Fibroblast of lung (primary cell): ENCODE measurements around the gene OGG1. TPM values are rescaled to one million over a fixed set of nuclear protein-coding genes. Genes with fewer than 3 reads are reported as not detected.
A peak's percentile ranks its signal among the peaks of the same experiment; 100 is the strongest.

Experiments
- DNase-seq, 2 donors: peaks; one replicate each; pipeline versions ENCODE4 v3.0.0 to v3.0.0-alpha.2; 2010; ENCODE audit warnings: low read depth in 2 of 2
- H2AFZ ChIP-seq: 2 replicates; pipeline ENCODE4 v1.5.1; 2012; ENCODE audit warnings: low read length, control low read depth, inconsistent platforms
- H3K27ac ChIP-seq: 2 replicates; pipeline ENCODE4 v1.5.1; 2011; ENCODE audit warnings: low read length, control low read depth; ENCODE audit not compliant: insufficient read depth
- H3K27me3 ChIP-seq: 2 replicates; pipeline ENCODE4 v1.5.1; 2011; ENCODE audit warnings: mild to moderate bottlenecking, low read length; ENCODE audit not compliant: control insufficient read depth, insufficient read depth
- H3K36me3 ChIP-seq: 2 replicates; pipeline ENCODE4 v1.5.1; 2011; ENCODE audit warnings: low read length; ENCODE audit not compliant: control insufficient read depth, insufficient read depth
- H3K4me1 ChIP-seq: 2 replicates; pipeline ENCODE4 v1.5.1; 2011; ENCODE audit warnings: low read length; ENCODE audit not compliant: control insufficient read depth, insufficient read depth; ENCODE audit errors: extremely low read depth
- H3K4me2 ChIP-seq: 2 replicates; pipeline ENCODE4 v1.5.1; 2011; ENCODE audit warnings: low read length, control low read depth; ENCODE audit not compliant: insufficient read depth; ENCODE audit errors: extremely low read depth
- H3K4me3 ChIP-seq, 4 experiments: fragments of 200-600 bp in 1 of 4; sonication (generic) in 1 of 4; replicated peaks in 1 of 4; 2 replicates each; pipeline ENCODE4 v1.5.1; 2011 to 2016; ENCODE audit warnings: low read length in 4 of 4, low read depth in 3 of 4, mild to moderate bottlenecking in 3 of 4, control low read depth in 2 of 4, inconsistent platforms in 1 of 4, mixed read lengths in 1 of 4; ENCODE audit not compliant: insufficient read depth in 1 of 4; ENCODE audit errors: control extremely low read depth in 1 of 4
- H3K79me2 ChIP-seq: 2 replicates; pipeline ENCODE4 v1.5.1; 2012; ENCODE audit warnings: mild to moderate bottlenecking, low read length, inconsistent platforms; ENCODE audit not compliant: control insufficient read depth, insufficient read depth
- H3K9ac ChIP-seq: 2 replicates; pipeline ENCODE4 v1.5.1; 2011; ENCODE audit warnings: mild to moderate bottlenecking, low read length, control low read depth; ENCODE audit not compliant: insufficient read depth
- H3K9me3 ChIP-seq: 2 replicates; pipeline ENCODE4 v1.5.1; 2012; ENCODE audit warnings: low read depth, low read length; ENCODE audit not compliant: control insufficient read depth, insufficient read depth
- H4K20me1 ChIP-seq: 2 replicates; pipeline ENCODE4 v1.5.1; 2011; ENCODE audit warnings: low read length; ENCODE audit not compliant: control insufficient read depth, insufficient read depth; ENCODE audit errors: extremely low read depth
- CTCF ChIP-seq, 2 donors: IDR thresholded peaks in 1 of 2; conservative IDR thresholded peaks in 1 of 2; 1 replicate in 1 of 2; 2 replicates in 1 of 2; pipeline ENCODE4 v1.5.1; 2011 to 2012; ENCODE audit warnings: low read length in 2 of 2, control low read depth in 1 of 2, inconsistent platforms in 1 of 2, low read depth in 1 of 2, mild to moderate bottlenecking in 1 of 2
- EZH2 ChIP-seq: IDR thresholded peaks from 2 replicates; pipeline ENCODE4 v1.5.1; 2012; ENCODE audit warnings: low read length, control low read depth, mild to moderate bottlenecking; ENCODE audit errors: missing control alignments
- polyA plus RNA-seq, 2 donors: library from polyadenylated mRNA; depleted of rRNA in 1 of 2; stranded (reverse) in 1 of 2; unstranded in 1 of 2; fragments of >200 nt; gene quantifications; 2 replicates each; pipeline ENCODE4 v1.2.1, GENCODE V29; 2011 to 2012; ENCODE audit warnings: missing spikeins in 1 of 2
- total RNA-seq: library from RNA; depleted of rRNA; stranded (reverse); fragments of >200 nt; gene quantifications from 2 replicates; pipeline ENCODE4 v1.2.1, GENCODE V29; 2014

OGG1 gene
- total and polyA plus RNA-seq, 2 donors (not counting 1 experiment from before 2014, with no cell fraction given) = 20.1 to 24.4 TPM

DNA sequence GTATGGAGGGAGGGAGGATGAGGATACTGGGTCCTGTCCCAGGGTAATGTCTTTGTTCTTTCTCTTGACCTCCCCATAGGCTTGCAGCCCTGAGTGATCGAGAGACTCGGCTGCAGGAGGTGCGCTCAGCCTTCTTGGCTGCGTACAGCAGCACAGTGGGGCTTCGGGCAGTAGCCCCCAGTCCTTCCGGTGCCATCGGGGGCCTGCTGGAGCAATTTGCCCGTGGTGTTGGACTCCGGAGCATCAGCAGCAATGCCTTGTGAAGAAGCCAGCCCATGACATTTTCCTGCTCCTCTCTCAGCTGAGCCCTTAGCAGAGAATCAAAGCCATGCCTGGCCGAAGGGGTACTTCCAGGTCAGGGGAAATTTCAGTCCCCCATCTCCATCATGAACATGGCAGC lies 48.0 kb upstream of the OGG1 start:
- no peak overlapping the region for H2AFZ ChIP-seq
- no peak overlapping the region for H3K4me2 ChIP-seq
- peaks cover 5% of the 10 kb centered on the region for H3K36me3 ChIP-seq
- no peaks in the 10 kb centered on the region for H3K4me1 ChIP-seq
- no peak overlapping the region for H3K9ac ChIP-seq
- DNase-seq = no peak
- no peak overlapping the region for H3K4me3 ChIP-seq
- TF ChIP-seq EZH2 = no peak
- TF ChIP-seq CTCF (conservative IDR thresholded peaks at IDR 0.05 in 1 of 2, IDR thresholded peaks at IDR 0.05 in 1 of 2; ENCODE audit: low read depth in 1 of 2, low read length in 2 of 2) = no peak
- no peaks in the 10 kb centered on the region for H3K9me3 ChIP-seq
- H4K20me1 ChIP-seq = no peaks in the 10 kb centered on the region
- H3K27me3 ChIP-seq = peaks cover 9% of the 10 kb centered on the region
- no peak overlapping the region for H3K27ac ChIP-seq
- no peaks in the 10 kb centered on the region for H3K79me2 ChIP-seq

- Histone ChIP-seq H3K79me2 (no peaks in the 10 kb centered on the region), H3K9ac (no peak overlapping the region), H3K27me3 (peaks cover 9% of the 10 kb centered on the region), H2AFZ (no peak overlapping the region), H3K4me1 (no peaks in the 10 kb centered on the region), H3K36me3 (peaks cover under 1% of the 10 kb centered on the region), H3K27ac (no peak overlapping the region), H3K4me2 (no peak overlapping the region), H3K4me3 (no peak overlapping the region), H4K20me1 (no peaks in the 10 kb centered on the region), H3K9me3 (no peaks in the 10 kb centered on the region)
- DNase-seq = no peak
- TF ChIP-seq CTCF (conservative IDR thresholded peaks at IDR 0.05 in 1 of 2, IDR thresholded peaks at IDR 0.05 in 1 of 2; ENCODE audit: low read depth in 1 of 2, low read length in 2 of 2) (no peak), EZH2 (no peak)
Observed at GRCh38 chr3:9703240-9703639, 46.5 kb upstream of the OGG1 start.

DNA sequence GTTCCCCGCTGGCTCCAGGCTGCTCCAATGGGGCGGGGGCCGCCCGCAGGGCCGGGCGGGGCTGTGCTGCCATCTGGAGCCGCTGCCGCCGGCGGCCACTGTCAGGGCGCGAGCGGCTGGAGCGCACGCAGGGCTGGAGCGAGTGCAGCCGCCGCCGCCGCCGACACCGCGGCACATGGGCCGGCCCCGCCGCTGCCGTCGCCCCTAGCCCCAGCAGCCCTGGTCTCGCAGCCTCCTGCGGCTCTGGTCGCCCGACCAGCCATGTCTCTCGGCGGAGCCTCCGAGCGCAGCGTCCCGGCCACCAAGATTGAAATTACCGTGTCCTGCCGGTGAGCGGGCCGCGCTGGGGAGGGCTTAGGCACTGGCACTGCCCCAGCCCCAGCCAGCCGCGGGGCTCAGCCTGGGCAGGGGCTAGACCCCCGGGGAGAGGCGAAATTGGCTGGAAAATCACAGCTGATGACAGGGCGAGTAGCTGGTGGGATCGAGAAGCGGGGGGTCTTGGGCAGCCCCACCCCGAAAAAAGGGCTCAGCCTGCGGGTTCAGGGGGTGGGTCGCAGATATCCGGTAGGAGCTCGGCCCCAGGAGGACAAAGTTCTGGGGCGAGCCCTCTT lies 45.9 kb upstream of the OGG1 start, which contains the start of gene CPNE9:
CPNE9 (plus strand) TSS at position 98 of the 611 bp plus-strand sequence; CDS start at position 262, 164 bp downstream.
- Histone ChIP-seq H3K36me3 (no peaks in the 10 kb centered on the region), H4K20me1 (no peaks in the 10 kb centered on the region), H3K9ac (no peak within 1 kb of the TSS), H2AFZ (no peak within 1 kb of the TSS), H3K4me1 (no peaks in the 10 kb centered on the region), H3K9me3 (no peaks in the 10 kb centered on the region), H3K27me3 (peaks cover 9% of the 10 kb centered on the region), H3K4me3 (peak within 1 kb of the TSS in 2 of 4 experiments; percentile 20 to 34), H3K4me2 (peak within 1 kb of the TSS; percentile 44), H3K27ac (no peak within 1 kb of the TSS), H3K79me2 (no peaks in the 10 kb centered on the region)
- no peak for DNase-seq
- TF ChIP-seq EZH2 (peak; percentile 12), CTCF (conservative IDR thresholded peaks at IDR 0.05 in 1 of 2, IDR thresholded peaks at IDR 0.05 in 1 of 2; ENCODE audit: low read depth in 1 of 2, low read length in 2 of 2) (no peak)
